DMS153 (cell line): ENCODE data around the gene DMPK.

Source experiments
- DNase-seq: peaks from one replicate; lab custom pipeline; 2025; lab: John Stamatoyannopoulos, UW

The DMPK gene

DNA sequence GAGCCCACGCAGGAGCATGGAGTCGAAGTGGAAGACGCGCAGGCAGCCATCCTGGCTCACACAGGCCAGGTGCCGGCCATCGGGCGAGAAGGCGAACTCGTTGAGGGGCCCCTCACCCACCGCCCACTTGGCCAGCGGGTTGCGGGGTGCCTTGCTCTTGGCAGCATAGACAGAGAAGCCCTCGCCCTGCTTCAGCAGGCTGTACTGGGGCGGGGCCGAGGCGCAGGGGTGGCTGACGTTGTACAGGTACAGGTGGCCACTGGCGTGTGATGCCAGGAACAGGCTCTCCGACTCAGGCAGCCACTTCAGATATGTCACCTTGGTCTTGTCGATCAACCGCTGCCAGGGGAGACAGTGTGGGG lies 4.2 kb upstream of the DMPK start:
- no peak for DNase-seq

- DNase-seq, result no peak
Measured at GRCh38 chr19:45785781-45786532, 3.7 kb upstream of the DMPK start.

DNA sequence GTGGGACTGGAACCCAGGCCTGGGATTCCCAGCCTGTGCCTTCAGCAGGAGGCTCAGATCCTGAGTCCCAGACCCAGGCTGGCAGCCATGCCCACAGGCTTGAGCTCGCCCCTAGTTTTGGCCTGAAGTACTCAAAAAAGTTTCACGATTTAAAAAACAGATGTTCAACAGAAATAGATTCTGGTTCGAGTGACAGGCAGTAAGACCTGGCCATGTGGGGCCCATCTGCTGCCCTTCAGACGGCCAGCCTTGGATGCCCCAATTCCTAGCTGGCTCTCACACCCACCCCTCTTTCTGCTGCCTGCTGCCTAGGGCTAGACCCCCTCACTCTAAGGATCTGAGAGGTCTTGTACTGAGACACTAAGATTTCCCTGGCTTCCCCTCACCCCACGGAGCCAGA lies 2.8 kb upstream of the DMPK start:
- DNase-seq, result no peak

- DNase-seq, result no peak
Measured at GRCh38 chr19:45784096-45784495, 1.8 kb upstream of the DMPK start.

DNA sequence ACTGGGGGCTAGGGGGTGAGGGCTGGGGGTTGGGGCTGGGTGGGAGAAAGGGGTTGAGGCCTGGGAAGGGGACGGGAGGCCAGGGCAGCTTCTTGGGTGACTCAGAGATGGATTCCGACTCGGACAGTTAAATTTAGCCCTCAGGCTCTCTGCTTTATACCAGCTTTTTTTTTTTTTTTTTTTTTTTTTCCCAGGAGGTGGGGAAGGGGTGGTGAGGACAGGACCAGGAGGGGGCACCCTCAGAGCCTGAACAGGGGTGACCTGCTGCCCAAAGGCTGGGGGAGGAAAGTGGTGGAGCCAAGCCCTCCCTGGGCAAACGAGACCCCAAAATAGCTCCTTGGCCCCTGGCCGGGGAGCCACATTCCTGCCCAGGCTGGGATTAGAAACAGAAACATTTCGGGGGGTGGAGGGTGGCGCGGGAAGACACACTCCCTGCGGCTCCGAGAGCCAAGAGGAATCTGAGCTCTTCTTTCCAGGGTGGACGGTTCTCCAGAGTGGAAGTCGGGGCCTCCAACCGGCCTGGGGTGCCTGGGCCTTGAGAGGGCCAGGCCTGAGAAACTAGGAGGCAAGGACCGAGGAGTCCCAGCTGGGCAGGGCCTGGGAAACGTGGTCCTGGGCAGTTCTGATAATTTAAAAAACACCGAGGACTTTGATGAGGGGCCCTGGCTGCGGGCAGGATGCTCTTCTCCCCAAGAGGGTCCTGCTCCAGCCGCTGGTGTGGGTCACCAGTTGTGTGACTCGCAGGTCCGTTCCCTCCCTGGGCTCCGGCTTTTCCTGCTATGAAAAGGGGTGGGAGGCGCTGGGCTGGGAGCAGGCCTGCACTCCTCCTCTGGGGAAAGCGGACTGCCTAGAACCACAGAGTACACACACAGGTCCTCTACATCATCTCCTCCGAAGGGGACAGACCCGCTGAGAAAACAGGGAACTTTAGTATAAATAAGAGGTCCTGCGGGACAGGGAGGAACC lies 813 bp upstream of the DMPK start:
- no peak for DNase-seq

DNA sequence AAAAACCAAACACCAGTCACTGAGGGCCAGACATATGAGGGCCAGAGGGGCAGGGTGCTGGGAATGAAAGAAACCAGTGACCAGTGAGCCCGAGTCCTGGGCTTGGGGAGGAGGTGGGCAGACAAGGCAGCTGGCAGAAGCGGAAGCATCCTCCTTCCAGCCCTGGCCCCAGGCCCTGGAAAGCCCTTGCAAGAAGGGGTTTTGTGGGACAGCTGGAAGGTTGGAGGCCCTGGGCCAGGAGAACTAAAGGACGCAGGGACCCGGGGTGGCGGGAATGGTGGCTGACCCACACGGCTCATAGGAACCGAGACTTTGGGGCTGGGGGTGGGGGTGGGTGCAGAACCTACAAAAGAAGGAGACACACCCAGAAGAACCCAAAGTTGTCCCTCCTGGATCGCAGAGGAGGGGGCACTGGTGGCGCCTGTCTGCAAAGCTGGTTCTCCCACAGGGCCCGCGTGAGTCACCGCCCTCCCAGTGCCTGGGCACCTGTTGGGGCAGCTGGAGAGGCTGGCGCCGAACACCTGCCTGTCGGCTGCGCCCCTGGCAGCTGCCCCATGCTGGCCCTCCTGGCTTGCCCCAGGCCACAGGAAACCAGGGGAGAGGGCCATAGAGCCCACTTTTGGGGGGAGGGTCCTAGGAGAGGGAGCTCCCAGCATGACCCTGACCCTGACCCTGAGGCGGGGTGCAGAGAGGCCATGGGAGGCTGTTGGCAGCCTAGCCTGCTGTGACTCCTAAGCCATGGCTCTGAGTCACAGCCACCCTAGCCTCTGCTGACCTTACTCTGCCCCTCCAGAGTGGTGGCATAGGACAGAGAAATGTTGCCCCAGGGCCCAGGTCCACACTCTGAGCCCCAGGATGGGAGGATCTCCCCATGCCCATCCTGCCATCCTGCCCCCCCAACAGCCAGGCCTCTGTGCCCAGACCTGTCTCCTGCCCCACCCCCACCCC lies 802 bp downstream of the DMPK start:
- peak; percentile 61 for DNase-seq

DNA sequence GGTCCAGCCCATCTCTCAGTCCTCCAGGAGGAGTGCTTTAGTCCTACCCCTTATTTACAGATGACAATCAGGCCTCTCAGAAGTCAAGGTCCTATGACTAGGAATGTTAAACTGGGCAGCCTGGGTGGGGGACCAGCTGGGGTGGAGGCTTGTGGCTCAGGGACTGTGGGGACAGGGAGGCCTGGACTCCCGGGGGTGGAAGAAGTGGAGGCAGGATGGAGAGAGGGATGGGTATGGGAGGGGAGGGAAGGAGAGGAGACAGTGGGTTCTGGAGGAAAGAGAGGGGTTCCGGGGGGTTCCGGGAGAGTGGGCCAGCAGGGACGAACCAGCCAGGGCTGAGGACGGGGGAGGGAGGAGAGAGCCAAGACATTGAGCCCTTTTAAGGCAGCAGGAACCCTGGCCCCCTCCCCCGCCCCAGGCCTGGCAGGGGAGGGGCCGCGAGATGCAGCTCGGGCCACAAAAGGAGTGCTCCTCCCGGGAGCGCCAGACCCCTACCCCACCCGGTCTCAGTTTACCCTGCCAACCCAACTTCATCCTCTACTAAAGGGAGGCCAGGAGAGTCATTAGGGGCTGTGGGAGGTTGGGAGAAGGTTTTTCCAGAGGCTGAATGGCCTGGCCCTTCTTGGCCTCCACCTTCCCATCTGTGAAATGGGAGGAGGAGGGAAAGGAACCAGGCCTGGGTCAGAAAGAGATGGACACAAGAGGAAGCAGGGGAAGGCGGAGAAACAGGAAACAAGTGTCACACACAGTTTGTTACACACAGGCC lies 1.7 kb downstream of the DMPK start:
- DNase-seq, result no peak

DNA sequence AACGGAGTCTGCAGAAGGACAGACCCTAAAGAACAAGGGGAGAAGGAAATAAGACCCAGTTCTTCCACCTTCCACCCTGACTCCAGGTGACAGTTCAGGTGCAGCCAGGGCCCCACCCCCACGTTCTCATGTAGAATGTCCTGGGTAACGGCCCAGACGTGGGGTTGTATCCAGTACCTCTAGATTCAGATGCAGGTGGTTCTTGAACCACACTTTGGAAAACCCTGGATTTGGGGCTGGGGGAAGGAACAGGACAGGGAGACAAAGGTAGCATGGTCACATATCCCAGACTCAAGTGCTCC lies 2.2 kb downstream of the DMPK start:
- no peak for DNase-seq

DNA sequence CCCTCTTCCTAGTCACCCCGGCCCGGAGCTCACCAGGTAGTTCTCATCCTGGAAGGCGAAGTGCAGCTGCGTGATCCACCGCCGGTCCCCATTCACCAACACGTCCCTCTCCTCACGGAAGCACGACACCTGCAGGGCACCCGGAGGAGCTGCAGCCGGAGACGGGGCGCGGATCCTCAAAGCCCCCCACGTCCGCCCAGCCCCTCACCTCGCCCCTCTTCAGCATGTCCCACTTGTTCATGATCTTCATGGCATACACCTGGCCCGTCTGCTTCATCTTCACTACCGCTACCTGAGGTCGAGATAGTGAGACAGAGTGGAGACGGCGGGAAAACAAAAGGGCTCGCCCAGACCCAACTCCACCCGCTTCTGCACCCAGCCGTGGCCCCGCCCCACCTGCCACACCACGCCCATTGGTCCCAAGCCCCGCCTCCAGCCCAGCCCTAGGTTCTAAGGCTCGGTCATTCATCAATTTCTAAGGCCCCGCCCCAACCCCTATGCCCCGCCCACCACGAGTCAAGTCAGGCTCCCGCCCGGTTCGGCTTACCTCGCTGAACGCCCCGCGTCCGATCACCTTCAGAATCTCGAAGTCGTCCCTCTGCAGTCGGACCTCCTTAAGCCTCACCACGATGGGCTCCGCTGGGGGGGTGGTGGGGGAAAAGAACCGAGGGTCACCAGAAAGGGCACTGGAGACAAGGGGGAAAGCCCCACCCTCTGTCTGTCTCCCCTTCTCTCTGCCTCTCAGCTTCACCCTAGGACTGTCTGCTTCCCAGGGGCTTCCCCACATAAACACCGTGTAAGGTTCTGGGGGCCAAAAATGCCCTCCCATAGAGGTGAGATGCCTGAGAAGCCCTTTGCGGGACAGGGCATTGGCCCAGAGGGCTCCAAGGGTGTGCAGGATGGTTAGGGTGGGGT lies 2.8 kb downstream of the DMPK start:
- DNase-seq, result peak; percentile 87

GRCh38 chr19:45778010-45778661 lies 4.2 kb downstream of the DMPK start:
- no peak for DNase-seq

DNA sequence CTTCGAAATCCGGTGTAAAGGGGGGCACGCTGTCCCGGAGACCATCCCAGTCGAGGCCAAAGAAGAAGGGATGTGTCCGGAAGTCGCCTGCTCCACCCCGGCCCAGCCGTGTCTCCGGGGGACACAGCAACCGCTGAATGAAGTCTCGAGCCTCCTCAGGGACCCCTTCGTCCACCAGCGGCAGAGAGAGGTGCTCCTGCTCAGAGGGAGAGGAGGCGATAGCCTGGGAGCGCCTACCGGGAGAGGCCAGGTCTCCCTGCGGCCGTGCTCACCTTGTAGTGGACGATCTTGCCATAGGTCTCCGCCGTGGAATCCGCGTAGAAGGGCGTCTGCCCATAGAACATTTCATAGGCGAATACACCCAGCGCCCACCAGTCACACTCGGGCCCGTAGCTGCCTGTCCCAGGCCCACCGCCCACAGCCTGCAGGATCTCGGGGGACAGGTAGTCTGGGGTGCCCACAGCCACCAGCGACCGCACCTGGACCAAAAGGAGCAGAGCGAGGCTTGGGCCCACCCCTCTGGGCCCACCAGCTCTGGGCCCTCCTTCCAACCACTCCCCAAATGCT lies 4.8 kb downstream of the DMPK start:
- no peak for DNase-seq

GRCh38 chr19:45774765-45775164 lies 7.5 kb downstream of the DMPK start:
- DNase-seq, result no peak

DNA sequence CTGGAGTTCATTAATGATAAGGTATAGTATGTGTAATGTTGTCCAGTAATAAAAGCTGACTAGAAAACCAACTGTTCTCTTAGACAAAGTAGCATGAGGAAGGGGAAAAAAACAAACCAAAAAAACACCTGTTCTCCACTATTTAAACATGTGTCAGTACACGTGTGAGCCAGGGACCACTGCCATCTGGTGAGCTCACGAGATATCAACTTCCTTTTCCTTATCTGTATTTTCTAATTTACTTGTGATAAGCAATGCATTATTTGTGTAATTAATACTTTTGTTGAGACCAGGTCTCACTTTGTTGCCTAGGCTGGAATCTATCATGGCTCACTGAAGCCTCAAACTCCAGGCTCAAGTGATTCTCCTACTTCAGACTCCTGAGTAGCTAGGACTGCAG lies 8.9 kb downstream of the DMPK start:
- no peak for DNase-seq

GRCh38 chr19:45772912-45773311 lies 9.4 kb downstream of the DMPK start:
- no peak for DNase-seq

- DNase-seq, result no peak
Measured at GRCh38 chr19:45772130-45772840, 10.0 kb downstream of the DMPK start.

- DNase-seq, result no peak
Measured at GRCh38 chr19:45771311-45771933, 10.9 kb downstream of the DMPK start.

GRCh38 chr19:45770192-45771101 lies 11.8 kb downstream of the DMPK start:
- DNase-seq, result peak; percentile 98
